A549 (cell line): ENCODE data around the gene PSIP1. TPM values are rescaled to one million over a fixed set of nuclear protein-coding genes. Genes with fewer than 3 reads are reported as not detected.

Experiments
- ATAC-seq, 2 experiments: fragments of 200-7000 bp in 1 of 2; fragments of >200 bp in 1 of 2; cut with Nextera tagmentation in 1 of 2; cut with Tn5 transposase in 1 of 2; 3 replicates each; pipeline versions ENCODE4 v1.8.0 to v1.9.1; 2018 to 2020; ENCODE audit warnings: mild to moderate bottlenecking in 1 of 2, moderate library complexity in 1 of 2
- CTCF ChIA-PET: fragments of 300-600 bp; sonication (Branson Sonifier 250); formaldehyde crosslinking; extraction: SDS; loops from one replicate; lab custom pipeline; 2021; ENCODE audit warnings: antibody characterized with exemption, inconsistent platforms; lab: Yijun Ruan, JAX
- POLR2A ChIA-PET: fragments of 350-600 bp; formaldehyde crosslinking; extraction: SDS; loops from one replicate; lab custom pipeline; 2021; ENCODE audit warnings: antibody characterized with exemption, inconsistent platforms; lab: Yijun Ruan, JAX
- DNase-seq, 2 experiments: peaks; one replicate each; pipeline versions ENCODE4 v3.0.0 to v3.0.0-alpha.2; 2011 to 2016; ENCODE audit warnings: low read depth in 1 of 2, low spot score in 1 of 2
- FAIRE-seq: peaks from 2 replicates; lab custom pipeline; 2011; peaks lifted over from hg19 to GRCh38; lab: Jason Lieb, UNC
- H3K27ac ChIP-seq, 2 experiments: fragments of >200 bp; sonication (Bioruptor Twin); formaldehyde crosslinking; 3 replicates each; pipeline ENCODE4 v1.5.1; 2016 to 2017
- H3K4me1 ChIP-seq: fragments of >200 bp; sonication (Bioruptor Twin); formaldehyde crosslinking; 3 replicates; pipeline ENCODE4 v1.6.1; 2016
- H3K4me2 ChIP-seq: fragments of >200 bp; sonication (Bioruptor Twin); formaldehyde crosslinking; 3 replicates; pipeline ENCODE4 v1.6.1; 2016
- H3K4me3 ChIP-seq: fragments of >200 bp; sonication (Bioruptor Twin); formaldehyde crosslinking; 3 replicates; pipeline ENCODE4 v1.5.1; 2016
- H3K9me3 ChIP-seq: fragments of >200 bp; sonication (Bioruptor Twin); formaldehyde crosslinking; 3 replicates; pipeline ENCODE4 v1.6.1; 2016
- BHLHE40 ChIP-seq: IDR thresholded peaks from 2 replicates; pipeline ENCODE4 v1.6.1; 2012; ENCODE audit warnings: low read depth, low read length, inconsistent platforms
- CBX8 ChIP-seq: fragments of 200-600 bp; sonication (generic); IDR thresholded peaks from 2 replicates; pipeline ENCODE4 v1.6.1; 2016
- EHMT2 ChIP-seq: fragments of 200-600 bp; sonication (generic); IDR thresholded peaks from 2 replicates; pipeline ENCODE4 v1.6.1; 2016; ENCODE audit warnings: antibody characterized with exemption, low read depth, mild to moderate bottlenecking, moderate library complexity
- ESRRA ChIP-seq: fragments of 150-350 bp; IDR thresholded peaks from 2 replicates; pipeline ENCODE4 v1.6.1; 2014; ENCODE audit warnings: mild to moderate bottlenecking, low read length, borderline replicate concordance
- FOXS1 ChIP-seq: fragments of 250-450 bp; sonication (Bioruptor Pico); IDR thresholded peaks from 2 replicates; pipeline ENCODE4 v1.5.0; 2020; ENCODE audit warnings: mild to moderate bottlenecking, moderate library complexity
- HEYL ChIP-seq: fragments of 250-450 bp; sonication (Bioruptor Pico); IDR thresholded peaks from 2 replicates; pipeline ENCODE4 v1.8.0; 2021; ENCODE audit warnings: mild to moderate bottlenecking, moderate library complexity
- HOXA7 ChIP-seq: fragments of 250-450 bp; sonication (Bioruptor Pico); IDR thresholded peaks from 2 replicates; pipeline ENCODE4 v1.5.0; 2020; ENCODE audit warnings: mild to moderate bottlenecking, moderate library complexity
- KDM1A ChIP-seq: fragments of 200-600 bp; sonication (generic); IDR thresholded peaks from 2 replicates; pipeline ENCODE4 v1.6.1; 2016; ENCODE audit warnings: low read depth, mild to moderate bottlenecking
- KDM5A ChIP-seq: fragments of 200-600 bp; sonication (generic); IDR thresholded peaks from 2 replicates; pipeline ENCODE4 v1.6.1; 2016; ENCODE audit warnings: antibody characterized with exemption, mild to moderate bottlenecking
- MAFK ChIP-seq: fragments of 450-650 bp; IDR thresholded peaks from 2 replicates; pipeline ENCODE4 v1.6.1; 2014; ENCODE audit not compliant: partially characterized antibody
- MYC ChIP-seq: IDR thresholded peaks from 2 replicates; pipeline ENCODE4 v1.6.1; 2012; ENCODE audit warnings: mild to moderate bottlenecking, inconsistent platforms, low read length, improper control_type of control experiment, borderline replicate concordance
- NR3C1 ChIP-seq: fragments of >200 bp; sonication (Bioruptor Twin); formaldehyde crosslinking; IDR thresholded peaks from 3 replicates; pipeline ENCODE4 v1.6.1; 2017
- PHF8 ChIP-seq: fragments of 200-600 bp; sonication (generic); IDR thresholded peaks from 2 replicates; pipeline ENCODE4 v1.6.1; 2016; ENCODE audit warnings: low read depth, mild to moderate bottlenecking, antibody characterized with exemption, moderate library complexity, borderline replicate concordance
- RAD21 ChIP-seq, 2 experiments: fragments of >200 bp in 1 of 2; sonication (Bioruptor Twin) in 1 of 2; formaldehyde crosslinking in 1 of 2; IDR thresholded peaks in 1 of 2; conservative IDR thresholded peaks in 1 of 2; 2 replicates in 1 of 2; 3 replicates in 1 of 2; pipeline ENCODE4 v1.6.1; 2012 to 2018; ENCODE audit warnings: inconsistent platforms in 1 of 2
- RARB ChIP-seq: fragments of 250-450 bp; sonication (Bioruptor Pico); IDR thresholded peaks from 2 replicates; pipeline ENCODE4 v1.8.0; 2021; ENCODE audit warnings: mild to moderate bottlenecking, moderate library complexity
- RCOR1 ChIP-seq: fragments of 150-350 bp; IDR thresholded peaks from 2 replicates; pipeline ENCODE4 v1.6.1; 2014; ENCODE audit warnings: antibody characterized with exemption, low read length, low read depth
- RFX5 ChIP-seq: fragments of 450-650 bp; IDR thresholded peaks from 2 replicates; pipeline ENCODE4 v1.7.1; 2014; ENCODE audit warnings: antibody characterized with exemption, mild to moderate bottlenecking, moderate library complexity
- RNF2 ChIP-seq: fragments of 200-600 bp; sonication (generic); IDR thresholded peaks from 2 replicates; pipeline ENCODE4 v1.6.1; 2016; ENCODE audit warnings: low read depth, mild to moderate bottlenecking, antibody characterized with exemption, moderate library complexity, borderline replicate concordance
- ZC3H11A ChIP-seq: fragments of 450-650 bp; IDR thresholded peaks from 2 replicates; pipeline ENCODE4 v1.6.1; 2014; ENCODE audit warnings: antibody characterized with exemption, mild to moderate bottlenecking
- WGBS: methylation state at CpG from one replicate; pipeline ENCODE4 v1.1.6; 2017; ENCODE audit errors: missing lambda C conversion rate; 5-methylcytosine and 5-hydroxymethylcytosine counted together
- polyA plus RNA-seq, 4 experiments: library from polyadenylated mRNA; depleted of rRNA in 3 of 4; stranded (reverse); fragments of >200 nt; fragmentation: RNase III in 1 of 4; extraction: RNeasy Plus Mini Kit Qiagen cat#74134 plus additional on column Dnase treatment in 1 of 4; gene quantifications; 2 replicates in 3 of 4; 3 replicates in 1 of 4; pipeline ENCODE4 v1.2.3, GENCODE V29; 2011 to 2017
- TF ChIP-seq, protein P1 (sequence below): fragments of >200 bp; sonication (Bioruptor Twin); formaldehyde crosslinking; IDR thresholded peaks from 3 replicates; pipeline ENCODE4 v1.5.1; 2016
- TF ChIP-seq, protein P2 (sequence below): fragments of 250-450 bp; sonication (Bioruptor Pico); IDR thresholded peaks from 2 replicates; pipeline ENCODE4 v1.5.0; 2020; ENCODE audit warnings: low read depth, mild to moderate bottlenecking, moderate library complexity
- TF ChIP-seq, protein P3 (sequence below): fragments of >200 bp; sonication (Bioruptor Twin); formaldehyde crosslinking; IDR thresholded peaks from 2 replicates; pipeline ENCODE4 v1.6.1; 2016
- TF ChIP-seq, protein P4 (sequence below): fragments of 450-650 bp; IDR thresholded peaks from 2 replicates; pipeline ENCODE4 v1.6.1; 2014; ENCODE audit warnings: antibody characterized with exemption
- TF ChIP-seq, protein P5 (sequence below): IDR thresholded peaks from 2 replicates; pipeline ENCODE4 v1.6.1; 2012; ENCODE audit warnings: low read depth, borderline replicate concordance

Gene PSIP1
- polyA plus RNA-seq, 2 of the 4 experiments (the other 2 are of a cell fraction), result 84.2 to 119 TPM

DNA sequence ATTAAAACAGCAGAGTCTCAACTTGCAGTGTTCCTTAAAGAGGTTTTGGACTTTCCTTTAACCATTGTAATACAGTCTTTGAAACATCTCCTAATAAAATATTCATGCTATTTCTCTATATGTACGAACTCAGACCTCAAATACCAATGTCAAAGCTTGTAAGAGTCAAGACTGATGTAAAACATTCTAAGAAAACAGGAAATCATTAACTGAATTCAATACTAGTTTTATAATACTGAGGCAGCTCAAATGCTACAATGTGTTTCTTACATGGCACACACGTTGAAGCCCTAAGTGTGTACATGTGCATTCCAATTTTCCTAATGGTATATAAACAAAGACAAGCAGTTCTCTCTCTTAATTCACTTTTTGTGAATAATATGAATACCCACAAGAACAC lies 11.6 kb downstream of the PSIP1 start:
- TF ChIP-seq ESRRA (no peak), KDM5A (no peak), MAFK (no peak), PHF8 (no peak), RCOR1 (no peak), BHLHE40 (no peak), CBX8 (no peak), KDM1A (no peak), ZC3H11A (no peak), FOXS1 (CRISPR knock-in tag) (no peak)
- TF ChIP-seq, protein P1, sequence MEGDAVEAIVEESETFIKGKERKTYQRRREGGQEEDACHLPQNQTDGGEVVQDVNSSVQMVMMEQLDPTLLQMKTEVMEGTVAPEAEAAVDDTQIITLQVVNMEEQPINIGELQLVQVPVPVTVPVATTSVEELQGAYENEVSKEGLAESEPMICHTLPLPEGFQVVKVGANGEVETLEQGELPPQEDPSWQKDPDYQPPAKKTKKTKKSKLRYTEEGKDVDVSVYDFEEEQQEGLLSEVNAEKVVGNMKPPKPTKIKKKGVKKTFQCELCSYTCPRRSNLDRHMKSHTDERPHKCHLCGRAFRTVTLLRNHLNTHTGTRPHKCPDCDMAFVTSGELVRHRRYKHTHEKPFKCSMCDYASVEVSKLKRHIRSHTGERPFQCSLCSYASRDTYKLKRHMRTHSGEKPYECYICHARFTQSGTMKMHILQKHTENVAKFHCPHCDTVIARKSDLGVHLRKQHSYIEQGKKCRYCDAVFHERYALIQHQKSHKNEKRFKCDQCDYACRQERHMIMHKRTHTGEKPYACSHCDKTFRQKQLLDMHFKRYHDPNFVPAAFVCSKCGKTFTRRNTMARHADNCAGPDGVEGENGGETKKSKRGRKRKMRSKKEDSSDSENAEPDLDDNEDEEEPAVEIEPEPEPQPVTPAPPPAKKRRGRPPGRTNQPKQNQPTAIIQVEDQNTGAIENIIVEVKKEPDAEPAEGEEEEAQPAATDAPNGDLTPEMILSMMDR, result no peak
- TF ChIP-seq, protein P2, sequence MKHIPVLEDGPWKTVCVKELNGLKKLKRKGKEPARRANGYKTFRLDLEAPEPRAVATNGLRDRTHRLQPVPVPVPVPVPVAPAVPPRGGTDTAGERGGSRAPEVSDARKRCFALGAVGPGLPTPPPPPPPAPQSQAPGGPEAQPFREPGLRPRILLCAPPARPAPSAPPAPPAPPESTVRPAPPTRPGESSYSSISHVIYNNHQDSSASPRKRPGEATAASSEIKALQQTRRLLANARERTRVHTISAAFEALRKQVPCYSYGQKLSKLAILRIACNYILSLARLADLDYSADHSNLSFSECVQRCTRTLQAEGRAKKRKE (CRISPR knock-in tag), result no peak
- 85% methylated on average over 2 of the region's 2 CpGs for WGBS
- POLR2A ChIA-PET, result no interaction called here
- Histone ChIP-seq H3K9me3 (no peaks in the 10 kb centered on the region), H3K4me3 (no peak overlapping the region), H3K4me1 (no peaks in the 10 kb centered on the region), H3K27ac (no peak overlapping the region), H3K4me2 (no peak overlapping the region)
- FAIRE-seq (no peak), DNase-seq (no peak), ATAC-seq (no peak)
- CTCF ChIA-PET, result interaction anchor here (2.6 kb wide), 1 partner anchor 11 kb away, joined by 9 read pairs; the partner anchor contains the start of gene PSIP1

DNA sequence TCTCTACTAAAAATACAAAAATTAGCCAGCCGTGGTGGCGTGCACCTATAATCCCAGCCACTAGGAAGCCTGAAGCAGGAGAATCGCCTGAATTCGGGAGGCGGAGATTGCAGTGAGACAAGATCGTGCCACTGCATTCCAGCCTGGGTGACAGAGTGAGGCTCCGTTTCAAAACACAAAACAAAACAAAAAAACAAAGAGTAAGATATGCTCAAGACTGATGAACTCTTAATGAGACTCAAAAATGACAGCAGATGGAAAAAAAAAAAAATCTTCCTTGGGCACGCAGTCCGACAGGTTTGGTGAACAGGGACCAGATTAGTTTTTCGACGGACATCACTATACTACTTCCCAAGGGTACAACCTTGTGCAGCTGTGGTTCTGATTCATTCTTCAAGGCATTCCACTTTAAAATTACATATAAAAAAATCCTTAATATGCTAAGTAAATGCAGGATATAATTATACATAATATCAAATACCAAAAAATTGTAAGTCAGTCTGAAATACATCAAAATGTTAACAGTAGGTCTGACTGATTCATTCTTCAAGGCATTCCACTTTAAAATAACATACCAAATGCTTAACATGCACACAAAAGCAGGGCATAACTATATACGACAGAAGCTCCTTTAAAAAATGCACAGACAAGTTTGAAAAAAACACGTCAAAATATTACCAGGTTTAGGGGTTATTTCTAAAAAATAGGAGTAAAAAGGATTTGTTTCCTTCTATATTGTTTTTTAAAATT lies 12.3 kb downstream of the PSIP1 start:
- TF ChIP-seq NR3C1, result no peak
- TF ChIP-seq, protein P3, sequence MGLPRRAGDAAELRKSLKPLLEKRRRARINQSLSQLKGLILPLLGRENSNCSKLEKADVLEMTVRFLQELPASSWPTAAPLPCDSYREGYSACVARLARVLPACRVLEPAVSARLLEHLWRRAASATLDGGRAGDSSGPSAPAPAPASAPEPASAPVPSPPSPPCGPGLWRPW, result no peak
- TF ChIP-seq, protein P4, sequence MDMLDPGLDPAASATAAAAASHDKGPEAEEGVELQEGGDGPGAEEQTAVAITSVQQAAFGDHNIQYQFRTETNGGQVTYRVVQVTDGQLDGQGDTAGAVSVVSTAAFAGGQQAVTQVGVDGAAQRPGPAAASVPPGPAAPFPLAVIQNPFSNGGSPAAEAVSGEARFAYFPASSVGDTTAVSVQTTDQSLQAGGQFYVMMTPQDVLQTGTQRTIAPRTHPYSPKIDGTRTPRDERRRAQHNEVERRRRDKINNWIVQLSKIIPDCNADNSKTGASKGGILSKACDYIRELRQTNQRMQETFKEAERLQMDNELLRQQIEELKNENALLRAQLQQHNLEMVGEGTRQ, result no peak
- DNase-seq (no peak), FAIRE-seq (peak; percentile 36), ATAC-seq (no peak)
- no peak overlapping the region for H3K27ac ChIP-seq
- H3K4me2 ChIP-seq, result no peak overlapping the region
- no peaks in the 10 kb centered on the region for H3K9me3 ChIP-seq
- no peaks in the 10 kb centered on the region for H3K4me1 ChIP-seq
- ChIA-PET POLR2A (interaction anchor here (1.3 kb wide), 1 partner anchor 12 kb away, joined by 4 read pairs; the partner anchor contains the start of gene PSIP1), CTCF (interaction anchor here (1.2 to 2.6 kb wide), 2 partner anchors 11 to 12 kb away, joined by 3 to 9 read pairs; partner anchors contain the start of gene PSIP1)
- WGBS, result 95% methylated on average over 13 of the region's 13 CpGs
- no peak overlapping the region for H3K4me3 ChIP-seq

DNA sequence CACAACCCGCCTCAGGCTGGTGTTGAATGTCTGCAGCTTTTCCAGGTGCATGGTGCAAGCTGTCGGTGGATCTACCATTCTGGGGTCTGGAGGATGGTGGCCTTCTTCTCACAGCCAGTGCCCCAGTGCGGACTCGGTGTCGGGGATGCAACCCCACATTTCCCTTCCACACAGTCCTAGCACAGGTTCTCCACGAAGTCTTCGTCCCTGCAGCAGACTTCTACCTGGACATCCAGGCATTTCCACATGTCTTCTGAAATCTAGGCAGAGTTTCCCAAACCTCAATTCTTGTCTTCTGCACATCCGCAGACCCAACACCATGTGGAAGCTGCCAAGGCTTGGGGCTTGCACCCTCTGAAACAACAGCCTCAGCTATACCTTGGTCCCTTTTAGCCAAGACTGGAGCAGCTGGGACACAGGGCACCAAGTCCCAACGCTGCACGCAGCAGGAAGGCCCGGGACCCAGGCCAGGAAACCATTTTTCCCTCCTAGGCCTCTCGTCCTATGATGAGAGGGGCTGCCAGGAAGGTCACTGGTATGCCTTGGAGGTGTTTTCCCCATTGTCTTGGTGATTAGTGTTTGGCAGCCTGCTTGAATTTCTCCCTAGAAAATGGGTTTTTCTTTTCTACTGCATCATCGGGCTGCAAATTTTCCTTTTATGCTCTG lies 18.2 kb downstream of the PSIP1 start:
- FAIRE-seq, result no peak
- TF ChIP-seq EHMT2, result no peak
- no peak for TF ChIP-seq MYC
- no peak for TF ChIP-seq CBX8
- TF ChIP-seq HEYL (CRISPR knock-in tag), result no peak
- TF ChIP-seq FOXS1 (CRISPR knock-in tag), result no peak
- no peak for TF ChIP-seq HOXA7
- TF ChIP-seq, protein P1, result no peak
- TF ChIP-seq, protein P5, sequence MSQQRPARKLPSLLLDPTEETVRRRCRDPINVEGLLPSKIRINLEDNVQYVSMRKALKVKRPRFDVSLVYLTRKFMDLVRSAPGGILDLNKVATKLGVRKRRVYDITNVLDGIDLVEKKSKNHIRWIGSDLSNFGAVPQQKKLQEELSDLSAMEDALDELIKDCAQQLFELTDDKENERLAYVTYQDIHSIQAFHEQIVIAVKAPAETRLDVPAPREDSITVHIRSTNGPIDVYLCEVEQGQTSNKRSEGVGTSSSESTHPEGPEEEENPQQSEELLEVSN, result no peak
- no peak for TF ChIP-seq RNF2
- TF ChIP-seq RAD21 (conservative IDR thresholded peaks at IDR 0.05 in 1 of 2, IDR thresholded peaks at IDR 0.05 in 1 of 2), result no peak
- TF ChIP-seq RFX5, result no peak
- TF ChIP-seq RARB (CRISPR knock-in tag), result no peak
- 93% methylated on average over 12 of the region's 13 CpGs for WGBS
- no peak for DNase-seq
- ChIA-PET CTCF (no interaction called here), POLR2A (no interaction called here)
- no peak for ATAC-seq
- Histone ChIP-seq H3K4me2 (no peak overlapping the region), H3K27ac (no peak overlapping the region), H3K4me1 (no peaks in the 10 kb centered on the region), H3K4me3 (no peak overlapping the region), H3K9me3 (0 out of 3 replicates have a peak, but pooled peaks cover 3% of the 10 kb centered on the region)
